Nephron progenitor cell (in vitro differentiated cells): ENCODE measurements around the gene ELOVL6.
A peak's percentile ranks its signal among the peaks of the same experiment; 100 is the strongest.

Source experiments
- DNase-seq: peaks from one replicate; pipeline ENCODE4 v3.0.0; 2021
- H3K27ac Mint-ChIP-seq: 2 replicates; pipeline ENCODE4 v1.8.0; 2021; ENCODE audit warnings: mild to moderate bottlenecking, moderate library complexity, mixed read lengths
- H3K27me3 Mint-ChIP-seq: 2 replicates; pipeline ENCODE4 v1.8.0; 2021; ENCODE audit warnings: mild to moderate bottlenecking, low read depth, mixed read lengths; ENCODE audit not compliant: poor library complexity
- H3K36me3 Mint-ChIP-seq: 2 replicates; pipeline ENCODE4 v1.8.0; 2021; ENCODE audit warnings: low read depth, mixed read lengths
- H3K4me1 Mint-ChIP-seq: 2 replicates; pipeline ENCODE4 v1.8.0; 2021; ENCODE audit warnings: mixed read lengths
- H3K4me3 Mint-ChIP-seq: 2 replicates; pipeline ENCODE4 v1.8.0; 2021; ENCODE audit warnings: mild to moderate bottlenecking, moderate library complexity, mixed read lengths
- H3K9me3 Mint-ChIP-seq: 2 replicates; pipeline ENCODE4 v1.8.0; 2021; ENCODE audit warnings: mild to moderate bottlenecking, moderate library complexity, mixed read lengths
- TF ChIP-seq, protein P1 (sequence below): fragments of 200-600 bp; sonication (generic); IDR thresholded peaks from 2 replicates; pipeline ENCODE4 v1.5.0; 2021; ENCODE audit warnings: antibody characterized with exemption

ELOVL6 gene

DNA sequence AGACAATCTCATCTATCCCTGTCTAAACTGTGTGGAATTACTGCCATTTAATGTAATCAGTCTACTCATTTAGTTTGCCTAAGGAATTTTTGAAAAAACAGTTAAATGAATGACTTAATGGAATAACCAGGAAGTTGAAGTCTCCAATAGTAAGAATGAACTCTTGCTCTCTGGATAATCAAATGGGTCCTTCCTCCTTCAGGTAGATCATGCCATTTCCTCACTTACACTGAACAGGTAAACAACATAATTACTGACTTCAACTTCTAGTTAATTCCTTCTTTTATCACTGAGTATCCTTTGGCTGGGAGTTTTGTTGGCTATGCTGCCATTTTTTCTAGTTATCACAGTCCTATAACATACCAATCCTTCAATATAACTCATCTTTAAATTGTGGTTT lies 56.0 kb downstream of the ELOVL6 start:
- Mint-ChIP-seq H3K27ac (no peak overlapping the region), H3K4me3 (no peak overlapping the region)
- TF ChIP-seq, protein P1, sequence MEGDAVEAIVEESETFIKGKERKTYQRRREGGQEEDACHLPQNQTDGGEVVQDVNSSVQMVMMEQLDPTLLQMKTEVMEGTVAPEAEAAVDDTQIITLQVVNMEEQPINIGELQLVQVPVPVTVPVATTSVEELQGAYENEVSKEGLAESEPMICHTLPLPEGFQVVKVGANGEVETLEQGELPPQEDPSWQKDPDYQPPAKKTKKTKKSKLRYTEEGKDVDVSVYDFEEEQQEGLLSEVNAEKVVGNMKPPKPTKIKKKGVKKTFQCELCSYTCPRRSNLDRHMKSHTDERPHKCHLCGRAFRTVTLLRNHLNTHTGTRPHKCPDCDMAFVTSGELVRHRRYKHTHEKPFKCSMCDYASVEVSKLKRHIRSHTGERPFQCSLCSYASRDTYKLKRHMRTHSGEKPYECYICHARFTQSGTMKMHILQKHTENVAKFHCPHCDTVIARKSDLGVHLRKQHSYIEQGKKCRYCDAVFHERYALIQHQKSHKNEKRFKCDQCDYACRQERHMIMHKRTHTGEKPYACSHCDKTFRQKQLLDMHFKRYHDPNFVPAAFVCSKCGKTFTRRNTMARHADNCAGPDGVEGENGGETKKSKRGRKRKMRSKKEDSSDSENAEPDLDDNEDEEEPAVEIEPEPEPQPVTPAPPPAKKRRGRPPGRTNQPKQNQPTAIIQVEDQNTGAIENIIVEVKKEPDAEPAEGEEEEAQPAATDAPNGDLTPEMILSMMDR: no peak

DNA sequence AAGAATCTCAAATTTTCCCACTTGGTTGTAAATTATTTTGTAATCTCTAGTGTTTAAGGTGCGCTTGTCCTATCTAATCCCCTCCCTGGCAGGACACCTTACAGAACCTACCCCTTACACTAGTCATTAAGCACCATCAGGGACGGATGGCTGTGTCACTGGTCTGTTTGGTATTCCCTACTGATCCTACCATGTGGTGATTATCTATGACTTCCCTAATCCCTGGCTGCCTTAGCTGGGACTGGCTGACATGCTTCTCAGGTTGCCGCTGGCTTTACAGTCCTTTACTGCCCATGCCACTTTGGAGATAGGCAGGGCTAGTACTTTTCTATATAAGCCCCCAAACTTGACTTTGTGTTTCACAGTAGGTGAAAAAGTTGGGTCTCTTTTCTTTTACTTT lies 58.6 kb downstream of the ELOVL6 start:
- Mint-ChIP-seq H3K27ac (peak overlapping the region; percentile 62), H3K9me3 (no peaks in the 10 kb centered on the region), H3K27me3 (no peaks in the 10 kb centered on the region), H3K4me3 (no peak overlapping the region), H3K4me1 (peaks cover 21% of the 10 kb centered on the region), H3K36me3 (peaks cover 32% of the 10 kb centered on the region)
- DNase-seq: no peak
- TF ChIP-seq, protein P1: no peak

More for the DNA sequence above, 56.0 kb downstream of the ELOVL6 start:
- Mint-ChIP-seq H3K4me1 (peaks cover 28% of the 10 kb centered on the region), H3K36me3 (peaks cover 58% of the 10 kb centered on the region), H3K27me3 (no peaks in the 10 kb centered on the region), H3K9me3 (peaks cover 21% of the 10 kb centered on the region)
- no peak for DNase-seq

DNA sequence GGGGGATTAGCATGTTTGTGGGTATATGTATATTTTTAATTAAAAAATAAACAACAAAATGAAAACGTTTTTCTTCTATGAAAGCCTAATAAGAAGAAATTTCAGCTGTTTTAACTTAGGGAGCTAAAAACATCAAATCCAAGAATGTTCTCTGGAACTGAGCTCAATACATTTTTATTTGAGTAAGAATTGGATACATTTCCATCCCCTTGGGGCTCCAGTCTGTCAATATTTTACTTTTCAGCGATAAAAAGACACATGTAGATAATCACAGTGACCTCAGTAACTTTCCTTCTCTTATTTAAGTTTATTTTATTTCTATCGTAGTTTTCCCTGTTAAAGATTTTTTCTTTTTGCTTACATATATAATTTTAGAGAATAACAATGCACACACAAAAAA lies 59.3 kb downstream of the ELOVL6 start:
- Mint-ChIP-seq H3K36me3 (peaks cover 33% of the 10 kb centered on the region), H3K27me3 (no peaks in the 10 kb centered on the region), H3K9me3 (no peaks in the 10 kb centered on the region), H3K4me1 (peaks cover 20% of the 10 kb centered on the region), H3K4me3 (no peak overlapping the region), H3K27ac (no peak overlapping the region)
- TF ChIP-seq, protein P1: no peak
- no peak for DNase-seq

DNA sequence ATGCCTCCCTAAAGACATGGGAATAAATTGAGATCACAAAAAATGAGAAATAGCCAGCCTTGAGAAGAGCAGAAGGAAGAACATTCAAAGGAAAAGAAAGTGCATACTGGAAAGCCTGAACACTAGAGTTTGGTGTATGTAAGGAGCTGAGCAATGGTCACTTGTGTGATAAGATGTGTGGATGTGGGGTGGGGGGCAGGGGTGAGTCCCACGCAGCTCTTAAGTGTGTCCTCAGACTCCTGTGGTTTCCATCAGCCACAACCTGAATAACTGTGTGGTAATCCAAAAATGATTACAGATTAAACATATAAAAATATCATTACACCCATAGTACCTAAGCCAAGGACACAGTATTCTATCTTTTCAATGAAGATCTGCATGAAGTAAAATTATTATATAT lies 59.9 kb downstream of the ELOVL6 start:
- DNase-seq: no peak
- Mint-ChIP-seq H3K27me3 (no peaks in the 10 kb centered on the region), H3K36me3 (peaks cover 38% of the 10 kb centered on the region), H3K9me3 (no peaks in the 10 kb centered on the region), H3K27ac (no peak overlapping the region), H3K4me3 (no peak overlapping the region), H3K4me1 (peaks cover 20% of the 10 kb centered on the region)
- TF ChIP-seq, protein P1: no peak

- no peaks in the 10 kb centered on the region for H3K9me3 Mint-ChIP-seq
- peaks cover 39% of the 10 kb centered on the region for H3K36me3 Mint-ChIP-seq
- H3K4me1 Mint-ChIP-seq: peaks cover 20% of the 10 kb centered on the region
- no peaks in the 10 kb centered on the region for H3K27me3 Mint-ChIP-seq
- H3K4me3 Mint-ChIP-seq: no peak overlapping the region
- no peak overlapping the region for H3K27ac Mint-ChIP-seq
- TF ChIP-seq, protein P1: no peak
- no peak for DNase-seq
Measured at GRCh38 chr4:110137829-110138228, 60.6 kb downstream of the ELOVL6 start.

DNA sequence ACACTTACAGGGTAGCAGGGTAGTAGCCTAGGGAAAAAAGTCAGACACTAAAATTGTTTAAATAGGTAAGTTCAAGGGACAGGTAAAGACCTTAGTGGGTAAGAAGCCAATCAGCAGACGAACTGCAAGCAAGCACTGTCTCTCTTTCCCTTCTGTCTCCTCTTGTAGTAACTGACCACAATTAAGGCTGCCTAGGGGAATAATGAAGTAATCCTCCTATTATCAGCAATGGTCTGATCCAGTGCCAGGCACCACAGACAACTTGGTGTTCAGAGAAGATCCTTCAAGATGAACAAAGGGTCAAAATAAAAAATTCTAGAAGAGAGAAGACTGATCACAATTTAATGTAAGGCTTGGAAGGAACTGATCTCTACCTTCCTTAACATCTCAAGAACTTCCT lies 62.9 kb downstream of the ELOVL6 start:
- no peaks in the 10 kb centered on the region for H3K27me3 Mint-ChIP-seq
- peaks cover 36% of the 10 kb centered on the region for H3K36me3 Mint-ChIP-seq
- TF ChIP-seq, protein P1: no peak
- DNase-seq: no peak
- no peaks in the 10 kb centered on the region for H3K9me3 Mint-ChIP-seq
- H3K4me3 Mint-ChIP-seq: no peak overlapping the region
- H3K27ac Mint-ChIP-seq: peak overlapping the region; percentile 31
- peaks cover 26% of the 10 kb centered on the region for H3K4me1 Mint-ChIP-seq
